ENCODE results near the gene MT1H.

Gene MT1H

GRCh38 chr16:56634715-56635440 lies 34.7 kb upstream of the MT1H start:
- H3K4me3 ChIP-seq (ENCODE audit: low read depth, low read length), result no peak overlapping the region
- no peaks in the 10 kb centered on the region for H3K36me3 ChIP-seq
- TF ChIP-seq CTCF (IDR thresholded peaks at IDR 0.05; ENCODE audit: low read depth, low read length), result no peak
- H3K27me3 ChIP-seq, result peaks cover 86% of the 10 kb centered on the region
- no peaks in the 10 kb centered on the region for H3K9me3 ChIP-seq
- DNase-seq, result no peak
- no peaks in the 10 kb centered on the region for H3K4me1 ChIP-seq

- Histone ChIP-seq H3K4me3 (ENCODE audit: low read depth, low read length) (no peak overlapping the region), H3K4me1 (no peaks in the 10 kb centered on the region), H3K9me3 (no peaks in the 10 kb centered on the region), H3K27me3 (peaks cover 87% of the 10 kb centered on the region), H3K36me3 (no peaks in the 10 kb centered on the region)
- TF ChIP-seq CTCF (IDR thresholded peaks at IDR 0.05; ENCODE audit: low read depth, low read length), result no peak
- no peak for DNase-seq
Observed at GRCh38 chr16:56635441-56635967, 34.1 kb upstream of the MT1H start.

GRCh38 chr16:56636616-56637413 lies 32.8 kb upstream of the MT1H start:
- Histone ChIP-seq H3K9me3 (no peaks in the 10 kb centered on the region), H3K4me1 (no peaks in the 10 kb centered on the region), H3K36me3 (no peaks in the 10 kb centered on the region), H3K27me3 (peaks cover 84% of the 10 kb centered on the region), H3K4me3 (ENCODE audit: low read depth, low read length) (no peak overlapping the region)
- DNase-seq, result no peak
- TF ChIP-seq CTCF (IDR thresholded peaks at IDR 0.05; ENCODE audit: low read depth, low read length), result no peak

- no peaks in the 10 kb centered on the region for H3K9me3 ChIP-seq
- H3K4me3 ChIP-seq (ENCODE audit: low read depth, low read length), result peak within 1 kb of the TSS; percentile 34
- no peaks in the 10 kb centered on the region for H3K4me1 ChIP-seq
- H3K27me3 ChIP-seq, result peaks cover 81% of the 10 kb centered on the region
- DNase-seq, result no peak
- no peaks in the 10 kb centered on the region for H3K36me3 ChIP-seq
- TF ChIP-seq CTCF (IDR thresholded peaks at IDR 0.05; ENCODE audit: low read depth, low read length), result no peak
Observed at GRCh38 chr16:56637814-56638750, 31.5 kb upstream of the MT1H start, which contains the start of gene MT1A. Gene MT1A (plus strand): TSS chr16:56638666. CDS start chr16:56638739, 73 bp downstream.

- no peaks in the 10 kb centered on the region for H3K36me3 ChIP-seq
- DNase-seq, result no peak
- H3K4me1 ChIP-seq, result no peaks in the 10 kb centered on the region
- no peak for TF ChIP-seq CTCF (IDR thresholded peaks at IDR 0.05; ENCODE audit: low read depth, low read length)
- H3K27me3 ChIP-seq, result peaks cover 81% of the 10 kb centered on the region
- H3K4me3 ChIP-seq (ENCODE audit: low read depth, low read length), result no peak overlapping the region
- H3K9me3 ChIP-seq, result no peaks in the 10 kb centered on the region
Observed at GRCh38 chr16:56639045-56639444, 30.6 kb upstream of the MT1H start.
